Right cardiac atrium (tissue), 5 donors: ENCODE data around the gene ZDHHC16. TPM values are rescaled to one million over a fixed set of nuclear protein-coding genes. Genes with fewer than 3 reads are reported as not detected.
A peak's percentile ranks its signal among the peaks of the same experiment; 100 is the strongest.
"Not testable (repeated sequence)": the region's sequence is repeated elsewhere in the genome, so short reads cannot be mapped to it uniquely, and the experiment has no call there.

Experiments
- ATAC-seq, 2 donors: fragments of 200-7000 bp; cut with Tn5 transposase; one replicate each; pipeline versions ENCODE4 v1.8.0 to v1.9.1; 2020; ENCODE audit warnings: moderate library complexity in 2 of 2, mild to moderate bottlenecking in 1 of 2
- DNase-seq, 3 donors: peaks; one replicate each; pipeline ENCODE4 v3.0.0-alpha.2; 2020
- H3K27ac ChIP-seq: one replicate; pipeline ENCODE4 v1.5.1; 2013; ENCODE audit warnings: mild to moderate bottlenecking, low read length, control low read depth, moderate library complexity
- H3K27me3 ChIP-seq: one replicate; pipeline ENCODE4 v1.6.1; 2013; ENCODE audit not compliant: control insufficient read depth, insufficient read depth
- H3K4me1 ChIP-seq: one replicate; pipeline ENCODE4 v1.6.1; 2013; ENCODE audit warnings: low read length; ENCODE audit not compliant: control insufficient read depth, insufficient read depth
- H3K4me3 ChIP-seq: one replicate; pipeline ENCODE4 v1.5.1; 2013; ENCODE audit warnings: low read length, control low read depth
- H3K9me3 ChIP-seq: one replicate; pipeline ENCODE4 v1.6.1; 2013; ENCODE audit warnings: low read length; ENCODE audit not compliant: control insufficient read depth
- WGBS: extraction: QIAGEN DNeasy Blood & Tissue Kit; methylation state at CpG from one replicate; pipeline ENCODE4 v1.1.7; 2013; 5-methylcytosine and 5-hydroxymethylcytosine counted together
- intact Hi-C, 4 donors: fragments of 100-400 bp; cut with DNase I; formaldehyde crosslinking; loops; one replicate each; pipeline versions ENCODE4 v1.11.0 to v1.14.0; 2022 to 2023
- long read RNA-seq, 4 donors: library from polyadenylated mRNA; unstranded; transcript quantifications; one replicate each; pipeline ENCODE4 v2.0.0, GENCODE V29; 2020 to 2021
- polyA plus RNA-seq: library from polyadenylated mRNA; stranded (reverse); fragments of 200-250 nt; gene quantifications from one replicate; pipeline ENCODE4 v1.2.3, GENCODE V29; 2013
- total RNA-seq, 4 donors: library from RNA; stranded (reverse); fragmentation: NEBNext Ultra II Directional; extraction: Animal tissue kit (Norgen Biotek cat#: 25700); gene quantifications; one replicate each; pipeline ENCODE4 v1.2.1, GENCODE V29; 2021
- donor health status: healthy with polysubstance abuse.
- donor health status: DM: no; HTN: yes; CAD: no.
- donor health status: DM: no; HTN: no; CAD: no.
- donor health status: DM: no; HTN: yes; CAD: no; lungs with severe emphysema.
- donor health status: DM: yes; HTN: yes; CAD: no.

The ZDHHC16 gene
- 10 to 100 TPM; 18.9 to 28.6 (median 23.8) TPM for total RNA-seq
- polyA plus RNA-seq = 23.4 TPM
- long read RNA-seq, donor 1, transcript ZDHHC16-203 (10 exons, 1,647 nt) = minor isoform, 11 of 111 reads
- long read RNA-seq, donor 1, transcript ZDHHC16-206 (11 exons, 1,798 nt) = major isoform, 40 of 111 reads
- long read RNA-seq, donor 1, transcript ZDHHC16-202 (10 exons, 1,718 nt) = minor isoform, 15 of 111 reads
- long read RNA-seq, donor 1, partial matches to known transcripts = 4 of 111 reads
- long read RNA-seq, donor 1, other reads (novel, unspliced or antisense) = 34 of 111 reads
- long read RNA-seq, donor 2, transcript ZDHHC16-202 (10 exons, 1,718 nt) = minor isoform, 5 of 35 reads
- long read RNA-seq, donor 2, transcript ZDHHC16-203 (10 exons, 1,647 nt) = minor isoform, 6 of 35 reads
- long read RNA-seq, donor 2, transcript ZDHHC16-206 (11 exons, 1,798 nt) = major isoform, 12 of 35 reads
- long read RNA-seq, donor 2, partial matches to known transcripts = 3 of 35 reads
- long read RNA-seq, donor 2, other reads (novel, unspliced or antisense) = 8 of 35 reads
- long read RNA-seq, donor 3, transcript ZDHHC16-206 (11 exons, 1,798 nt) = major isoform, 66 of 184 reads
- long read RNA-seq, donor 3, transcript ZDHHC16-202 (10 exons, 1,718 nt) = minor isoform, 31 of 184 reads
- long read RNA-seq, donor 3, transcript ZDHHC16-203 (10 exons, 1,647 nt) = minor isoform, 14 of 184 reads
- long read RNA-seq, donor 3, transcript ZDHHC16-205 (8 exons, 1,280 nt) = minor isoform, 8 of 184 reads
- long read RNA-seq, donor 3, partial matches to known transcripts = 18 of 184 reads
- long read RNA-seq, donor 3, other reads (novel, unspliced or antisense) = 41 of 184 reads
- long read RNA-seq, donor 4, transcript ZDHHC16-206 (11 exons, 1,798 nt) = major isoform, 15 of 48 reads
- long read RNA-seq, donor 4, transcript ZDHHC16-202 (10 exons, 1,718 nt) = minor isoform, 6 of 48 reads
- long read RNA-seq, donor 4, transcript ZDHHC16-203 (10 exons, 1,647 nt) = minor isoform, 5 of 48 reads
- long read RNA-seq, donor 4, partial matches to known transcripts = 5 of 48 reads
- long read RNA-seq, donor 4, other reads (novel, unspliced or antisense) = 15 of 48 reads

GRCh38 chr10:97445722-97446639, at the start of gene ZDHHC16, which contains the start of gene EXOSC1:
Gene ZDHHC16 (plus strand): TSS chr10:97446175. CDS start chr10:97451676, 5,501 bp downstream.
Gene EXOSC1 (minus strand): TSS chr10:97446006. CDS start chr10:97445985, 21 bp downstream.
- H3K27ac ChIP-seq = peak within 1 kb of the TSS; percentile 21

GRCh38 chr10:97399843-97400545, 46.0 kb upstream of the ZDHHC16 start:
- 23% methylated on average over 21 of the region's 21 CpGs for WGBS
- Histone ChIP-seq H3K4me3 (peak overlapping the region; percentile 80), H3K4me1 (peaks cover 5% of the 10 kb centered on the region), H3K27ac (peak overlapping the region; percentile 88), H3K27me3 (no peaks in the 10 kb centered on the region), H3K9me3 (no peaks in the 10 kb centered on the region)
- DNase-seq = peak in 2 of 3 donors; percentile 46 to 61
- intact Hi-C loops = loop anchor here in 1 of 4 donors (10.0 kb wide), 1 partner anchor 215 kb away; no protein-coding TSS in a partner anchor
- ATAC-seq = peak in 1 of 2 donors; percentile 61

More at GRCh38 chr10:97445722-97446639, at the start of gene ZDHHC16, which contains the start of gene EXOSC1:
- no peaks in the 10 kb centered on the region for H3K27me3 ChIP-seq
- H3K9me3 ChIP-seq = no peaks in the 10 kb centered on the region
- H3K4me3 ChIP-seq = peak within 1 kb of the TSS; percentile 77
- under 1% methylated on average over 66 of the region's 66 CpGs for WGBS
- ATAC-seq (peak; percentile 98), DNase-seq (peak; percentile 91 to 95 (median 94))
- intact Hi-C loops = no loop called here
- H3K4me1 ChIP-seq = peaks cover 13% of the 10 kb centered on the region

GRCh38 chr10:97400665-97401454, 45.1 kb upstream of the ZDHHC16 start, which contains the start of gene RRP12:
Gene RRP12 (minus strand): TSS chr10:97401340. CDS start chr10:97401231, 109 bp downstream.
- under 1% methylated on average over 39 of the region's 39 CpGs for WGBS
- H3K27ac ChIP-seq = peak within 1 kb of the TSS; percentile 88

GRCh38 chr10:97401455-97401919, 44.5 kb upstream of the ZDHHC16 start:
- Histone ChIP-seq H3K27ac (peak overlapping the region; percentile 27), H3K4me1 (peaks cover 5% of the 10 kb centered on the region), H3K9me3 (no peaks in the 10 kb centered on the region), H3K4me3 (peak overlapping the region; percentile 8), H3K27me3 (no peaks in the 10 kb centered on the region)
- WGBS = 70% methylated on average over 13 of the region's 13 CpGs
- ATAC-seq (no peak), DNase-seq (no peak)
- intact Hi-C loops = loop anchor here in 1 of 4 donors (10.0 kb wide), 1 partner anchor 213 kb away; no protein-coding TSS in a partner anchor

More at GRCh38 chr10:97400665-97401454, 45.1 kb upstream of the ZDHHC16 start, which contains the start of gene RRP12:
- intact Hi-C loops = loop anchor here in 1 of 4 donors (10.0 kb wide), 1 partner anchor 214 kb away; no protein-coding TSS in a partner anchor
- Histone ChIP-seq H3K9me3 (no peaks in the 10 kb centered on the region), H3K4me3 (peak within 1 kb of the TSS; percentile 80), H3K4me1 (peaks cover 5% of the 10 kb centered on the region), H3K27me3 (no peaks in the 10 kb centered on the region)
- ATAC-seq (peak; percentile 98 to 99), DNase-seq (peak; percentile 75 to 84 (median 80))

- no peak overlapping the region for H3K4me3 ChIP-seq
- DNase-seq = no peak
- intact Hi-C loops = loop anchor here in 1 of 4 donors (10.0 kb wide), 1 partner anchor 211 kb away; no protein-coding TSS in a partner anchor
Observed at GRCh38 chr10:97404044-97404443, 41.9 kb upstream of the ZDHHC16 start.

GRCh38 chr10:97406064-97406463, 39.9 kb upstream of the ZDHHC16 start:
- Histone ChIP-seq H3K4me1 (no peaks in the 10 kb centered on the region), H3K27me3 (no peaks in the 10 kb centered on the region), H3K27ac (no peak overlapping the region), H3K4me3 (no peak overlapping the region), H3K9me3 (no peaks in the 10 kb centered on the region)
- WGBS = 71% methylated on average over 3 of the region's 3 CpGs
- DNase-seq (no peak), ATAC-seq (no peak)
- intact Hi-C loops = loop anchor here in 1 of 4 donors (10.0 kb wide), 1 partner anchor 209 kb away; no protein-coding TSS in a partner anchor

More at GRCh38 chr10:97404044-97404443, 41.9 kb upstream of the ZDHHC16 start:
- Histone ChIP-seq H3K4me1 (peaks cover 5% of the 10 kb centered on the region), H3K9me3 (no peaks in the 10 kb centered on the region), H3K27ac (no peak overlapping the region), H3K27me3 (no peaks in the 10 kb centered on the region)
- no peak for ATAC-seq

- WGBS = 81% methylated on average over 7 of the region's 7 CpGs
- ATAC-seq, H3K27me3 ChIP-seq, H3K27ac ChIP-seq, H3K9me3 ChIP-seq, DNase-seq, H3K4me1 ChIP-seq, H3K4me3 ChIP-seq: not testable (repeated sequence)
- intact Hi-C loops = loop anchor here in 1 of 4 donors (10.0 kb wide), 1 partner anchor 208 kb away; no protein-coding TSS in a partner anchor
Observed at GRCh38 chr10:97406483-97406882, 39.5 kb upstream of the ZDHHC16 start.

GRCh38 chr10:97407211-97407951, 38.6 kb upstream of the ZDHHC16 start:
- intact Hi-C loops = loop anchor here in 1 of 4 donors (10.0 kb wide), 1 partner anchor 207 kb away; no protein-coding TSS in a partner anchor
- H3K4me3 ChIP-seq = no peak overlapping the region
- 3% methylated on average over 10 of the region's 10 CpGs for WGBS

More at GRCh38 chr10:97407211-97407951, 38.6 kb upstream of the ZDHHC16 start:
- H3K9me3 ChIP-seq = no peaks in the 10 kb centered on the region
- DNase-seq (peak; percentile 32 to 64 (median 63)), ATAC-seq (peak; percentile 88 to 89)
- H3K27ac ChIP-seq = no peak overlapping the region
- no peaks in the 10 kb centered on the region for H3K4me1 ChIP-seq
- no peaks in the 10 kb centered on the region for H3K27me3 ChIP-seq
